MCF 10A (cell line): Measurements from ENCODE around the gene TUBB6. TPM values are rescaled to one million over a fixed set of nuclear protein-coding genes. Genes with fewer than 3 reads are reported as not detected.

ENCODE experiments used
- BruUV-seq: library from RNA; stranded (reverse); fragments of 400-500 nt; replicated peaks from 2 replicates; lab custom pipeline; 2021; lab: Mats Ljungman, UMichigan
- CTCF ChIA-PET: fragments of 300-600 bp; sonication (Branson Sonifier 250); formaldehyde crosslinking; extraction: SDS; loops from one replicate; lab custom pipeline; 2021; ENCODE audit warnings: antibody characterized with exemption, inconsistent platforms; lab: Yijun Ruan, JAX
- POLR2A ChIA-PET: fragments of 300-600, 350-650 bp; sonication (Branson Sonifier 250); formaldehyde crosslinking; extraction: SDS; loops from one replicate; lab custom pipeline; 2020; ENCODE audit warnings: antibody characterized with exemption, inconsistent platforms; lab: Yijun Ruan, JAX
- DNase-seq: peaks from one replicate; pipeline ENCODE4 v3.0.0-alpha.2; 2018; ENCODE audit not compliant: unreplicated experiment
- H3K27ac Mint-ChIP-seq: one replicate; pipeline ENCODE4 v1.8.0; 2022; ENCODE audit warnings: mild to moderate bottlenecking, low read depth, mixed read lengths; ENCODE audit not compliant: unreplicated experiment
- H3K27me3 Mint-ChIP-seq: one replicate; pipeline ENCODE4 v1.8.0; 2022; ENCODE audit warnings: mixed read lengths; ENCODE audit not compliant: insufficient read depth, unreplicated experiment
- H3K36me3 Mint-ChIP-seq: one replicate; pipeline ENCODE4 v1.8.0; 2022; ENCODE audit warnings: mild to moderate bottlenecking, moderate library complexity, mixed read lengths; ENCODE audit not compliant: insufficient read depth, unreplicated experiment
- H3K4me1 Mint-ChIP-seq: one replicate; pipeline ENCODE4 v1.8.0; 2022; ENCODE audit warnings: mixed read lengths; ENCODE audit not compliant: insufficient read depth, unreplicated experiment
- H3K4me3 Mint-ChIP-seq: one replicate; pipeline ENCODE4 v1.8.0; 2022; ENCODE audit warnings: mild to moderate bottlenecking, moderate library complexity, mixed read lengths; ENCODE audit not compliant: unreplicated experiment
- H3K9me3 Mint-ChIP-seq: one replicate; pipeline ENCODE4 v1.8.0; 2022; ENCODE audit warnings: mixed read lengths; ENCODE audit not compliant: unreplicated experiment
- CTCF ChIP-seq: fragments of 200-600 bp; IDR thresholded peaks from one replicate; pipeline ENCODE4 v1.8.0; 2022; ENCODE audit warnings: antibody characterized with exemption, mild to moderate bottlenecking; ENCODE audit not compliant: unreplicated experiment
- intact Hi-C: fragments of 100-400 bp; cut with micrococcal nuclease; formaldehyde crosslinking; loops from 2 replicates; pipeline ENCODE4 v1.14.1; 2022
- total RNA-seq: library from RNA; stranded (reverse); gene quantifications from 2 replicates; pipeline ENCODE4 v1.2.3, GENCODE V29; 2022

TUBB6 gene
- total RNA-seq, 1 experiment from 2014 or later, result 167 TPM

GRCh38 chr18:12295389-12296086, 12.5 kb upstream of the TUBB6 start:
- intact Hi-C loops, result no loop called here
- H3K27me3 Mint-ChIP-seq, result no peaks in the 10 kb centered on the region
- no peak for DNase-seq
- no peaks in the 10 kb centered on the region for H3K36me3 Mint-ChIP-seq
- ChIA-PET POLR2A (interaction anchor here (1.6 to 2.8 kb wide), 3 partner anchors 8 to 14 kb away, joined by 6 to 14 read pairs (median 9); partner anchors contain the start of gene TUBB6), CTCF (no interaction called here)
- no TSS peak for BruUV-seq
- peaks cover 6% of the 10 kb centered on the region for H3K4me1 Mint-ChIP-seq
- TF ChIP-seq CTCF, result no peak
- H3K27ac Mint-ChIP-seq, result no peak overlapping the region
- H3K9me3 Mint-ChIP-seq, result no peaks in the 10 kb centered on the region
- H3K4me3 Mint-ChIP-seq, result no peak overlapping the region

- Mint-ChIP-seq H3K4me3 (no peak overlapping the region), H3K36me3 (no peaks in the 10 kb centered on the region), H3K27ac (no peak overlapping the region), H3K27me3 (no peaks in the 10 kb centered on the region), H3K4me1 (peaks cover 6% of the 10 kb centered on the region), H3K9me3 (no peaks in the 10 kb centered on the region)
- DNase-seq, result no peak
- BruUV-seq, result no TSS peak
- ChIA-PET POLR2A (interaction anchor here (1.6 to 2.8 kb wide), 3 partner anchors 8 to 13 kb away, joined by 6 to 14 read pairs (median 9); partner anchors contain the start of gene TUBB6), CTCF (no interaction called here)
- intact Hi-C loops, result no loop called here
- TF ChIP-seq CTCF, result no peak
Measured at GRCh38 chr18:12296087-12296403, 12.0 kb upstream of the TUBB6 start.

- POLR2A ChIA-PET, result interaction anchor here (1.6 to 2.8 kb wide), 3 partner anchors 8 to 13 kb away, joined by 6 to 14 read pairs (median 9); partner anchors contain the start of gene TUBB6
- no TSS peak for BruUV-seq
- no peaks in the 10 kb centered on the region for H3K36me3 Mint-ChIP-seq
- no peaks in the 10 kb centered on the region for H3K9me3 Mint-ChIP-seq
- no peak for DNase-seq
- intact Hi-C loops, result no loop called here
- H3K4me3 Mint-ChIP-seq, result no peak overlapping the region
- TF ChIP-seq CTCF, result no peak
- no peak overlapping the region for H3K27ac Mint-ChIP-seq
- CTCF ChIA-PET, result interaction anchor here (1.2 kb wide), 1 partner anchor 12 kb away, joined by 4 read pairs; no protein-coding TSS in a partner anchor
- no peaks in the 10 kb centered on the region for H3K27me3 Mint-ChIP-seq
- H3K4me1 Mint-ChIP-seq, result peaks cover 6% of the 10 kb centered on the region
Measured at GRCh38 chr18:12296457-12296856, 11.6 kb upstream of the TUBB6 start.

GRCh38 chr18:12299862-12300261, 8.2 kb upstream of the TUBB6 start:
- intact Hi-C loops, result no loop called here
- no peak for TF ChIP-seq CTCF
- Mint-ChIP-seq H3K27ac (no peak overlapping the region), H3K36me3 (no peaks in the 10 kb centered on the region), H3K27me3 (no peaks in the 10 kb centered on the region), H3K9me3 (no peaks in the 10 kb centered on the region), H3K4me1 (peaks cover 9% of the 10 kb centered on the region), H3K4me3 (no peak overlapping the region)
- no TSS peak for BruUV-seq
- ChIA-PET POLR2A (interaction anchor here (0.7 to 1.6 kb wide), 3 partner anchors 11 to 29 kb away, joined by 3 to 7 read pairs (median 3); no protein-coding TSS in a partner anchor), CTCF (interaction anchor here (0.6 kb wide), 1 partner anchor 206 kb away, joined by 4 read pairs; the partner anchor contains the start of gene ANKRD62)
- DNase-seq, result no peak
